MG63 (cell line): Measurements from ENCODE around the gene KCNA10. TPM values are rescaled to one million over a fixed set of nuclear protein-coding genes. Genes with fewer than 3 reads are reported as not detected.
A peak's percentile ranks its signal among the peaks of the same experiment; 100 is the strongest.

Experiments used
- DNase-seq: peaks from one replicate; pipeline ENCODE4 v3.0.0-alpha.2; 2020
- H3K27me3 ChIP-seq: fragments of 250-450 bp; sonication (Bioruptor Pico); 2 replicates; pipeline ENCODE4 v1.5.1; 2020; ENCODE audit warnings: mild to moderate bottlenecking, moderate library complexity
- H3K36me3 ChIP-seq: fragments of 250-450 bp; sonication (Bioruptor Pico); 2 replicates; pipeline ENCODE4 v1.5.1; 2020; ENCODE audit warnings: mild to moderate bottlenecking, moderate library complexity
- H3K4me3 ChIP-seq: fragments of 250-450 bp; sonication (Bioruptor Pico); 2 replicates; pipeline ENCODE4 v1.5.1; 2020; ENCODE audit warnings: mild to moderate bottlenecking, moderate library complexity
- H3K9me3 ChIP-seq: fragments of 250-450 bp; sonication (Bioruptor Pico); 2 replicates; pipeline ENCODE4 v1.5.1; 2020; ENCODE audit warnings: mild to moderate bottlenecking, moderate library complexity
- total RNA-seq: library from RNA; depleted of rRNA; stranded (reverse); fragments of >200 nt; shearing (Covaris generic); gene quantifications from 2 replicates; pipeline ENCODE4 v1.2.3, GENCODE V29; 2014; ENCODE audit warnings: low replicate concordance

Gene KCNA10
- total RNA-seq, 1 experiment from 2014 or later: not detected

DNA sequence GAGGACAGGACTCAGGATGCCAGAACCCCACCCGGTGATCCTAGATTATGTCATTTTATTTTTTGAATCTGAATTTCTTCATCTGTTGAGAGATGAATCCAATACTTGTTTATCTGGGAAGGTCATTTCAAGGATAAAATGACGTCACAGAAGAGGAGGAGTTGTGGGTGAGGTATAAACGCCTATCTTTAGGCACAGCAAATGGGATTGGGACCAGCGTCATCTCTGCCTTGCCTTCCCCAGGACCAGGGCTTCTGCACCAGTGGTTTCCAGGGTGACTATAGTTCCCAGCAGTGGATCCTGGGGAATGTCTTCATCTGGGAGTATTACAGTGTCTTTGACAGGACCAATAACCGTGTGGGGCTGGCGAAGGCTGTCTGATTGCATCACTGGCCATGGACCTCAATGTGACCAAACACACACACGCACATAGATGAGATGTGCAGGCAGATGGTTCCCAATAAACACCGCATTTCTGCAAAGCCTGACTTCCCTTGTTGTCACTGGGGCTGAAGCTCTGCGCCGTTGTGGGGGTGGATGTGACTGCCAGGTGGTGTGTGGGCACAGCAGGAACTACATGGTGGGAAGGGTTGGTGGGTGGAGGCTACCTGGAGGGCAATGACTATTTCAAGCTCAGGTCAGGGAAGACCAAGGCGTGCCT is 28.1 kb downstream of the KCNA10 start:
- Histone ChIP-seq H3K27me3 (no peaks in the 10 kb centered on the region), H3K36me3 (no peaks in the 10 kb centered on the region), H3K9me3 (no peaks in the 10 kb centered on the region), H3K4me3 (no peak overlapping the region)
- DNase-seq: no peak

DNA sequence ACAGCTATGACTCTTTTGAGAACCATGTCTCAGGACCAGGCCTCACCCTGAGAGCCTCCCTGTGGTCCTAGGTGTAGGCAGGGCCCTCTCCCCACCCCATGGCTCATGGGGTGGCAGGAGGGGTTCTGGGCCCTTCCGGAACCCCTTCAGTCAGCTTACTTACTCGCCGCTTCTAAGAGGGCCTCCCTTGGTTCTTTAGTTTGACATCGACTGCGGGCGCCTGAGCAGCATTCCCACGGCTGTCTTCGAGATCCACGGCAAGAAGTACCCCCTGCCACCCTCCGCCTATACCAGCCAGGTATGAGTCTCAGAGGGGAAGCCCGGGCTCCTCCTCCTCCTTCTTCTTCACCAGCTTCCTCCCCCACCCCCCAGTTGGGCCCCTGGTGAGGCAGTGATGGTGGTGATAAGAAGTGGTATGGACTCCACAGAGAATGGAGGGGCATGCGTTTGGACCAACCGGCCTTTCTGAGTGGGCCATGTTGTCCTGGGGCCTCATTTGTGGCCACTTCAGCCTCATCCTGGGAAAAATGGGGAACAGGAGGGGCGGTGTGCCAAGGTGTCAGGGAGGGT is 28.9 kb downstream of the KCNA10 start:
- no peak overlapping the region for H3K4me3 ChIP-seq
- no peaks in the 10 kb centered on the region for H3K27me3 ChIP-seq
- no peak for DNase-seq
- no peaks in the 10 kb centered on the region for H3K36me3 ChIP-seq
- no peaks in the 10 kb centered on the region for H3K9me3 ChIP-seq

GRCh38 chr1:110489406-110489805 is 29.6 kb downstream of the KCNA10 start:
- no peak overlapping the region for H3K4me3 ChIP-seq
- H3K9me3 ChIP-seq: no peaks in the 10 kb centered on the region
- H3K27me3 ChIP-seq: no peaks in the 10 kb centered on the region
- no peaks in the 10 kb centered on the region for H3K36me3 ChIP-seq
- no peak for DNase-seq

DNA sequence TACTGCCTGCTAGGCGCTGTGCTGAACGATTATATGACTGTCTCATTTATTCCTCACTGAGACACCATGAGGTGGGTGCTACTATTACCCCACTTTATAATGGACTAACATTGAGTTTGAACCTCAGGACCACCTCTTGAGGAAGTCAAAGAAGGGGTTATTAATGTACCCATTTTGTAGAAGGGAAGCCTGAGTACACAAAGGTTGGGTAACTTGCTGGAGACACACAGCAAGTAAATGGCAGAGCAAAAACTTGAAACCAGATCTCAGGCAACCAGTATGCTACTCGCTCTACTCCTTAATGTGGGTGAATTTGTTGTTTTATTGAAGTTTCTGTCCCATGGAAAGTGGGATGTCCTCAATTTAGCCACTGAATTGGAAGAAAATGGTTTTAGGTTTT is 30.1 kb downstream of the KCNA10 start:
- H3K9me3 ChIP-seq: no peaks in the 10 kb centered on the region
- H3K4me3 ChIP-seq: no peak overlapping the region
- no peaks in the 10 kb centered on the region for H3K27me3 ChIP-seq
- H3K36me3 ChIP-seq: no peaks in the 10 kb centered on the region
- DNase-seq: no peak

DNA sequence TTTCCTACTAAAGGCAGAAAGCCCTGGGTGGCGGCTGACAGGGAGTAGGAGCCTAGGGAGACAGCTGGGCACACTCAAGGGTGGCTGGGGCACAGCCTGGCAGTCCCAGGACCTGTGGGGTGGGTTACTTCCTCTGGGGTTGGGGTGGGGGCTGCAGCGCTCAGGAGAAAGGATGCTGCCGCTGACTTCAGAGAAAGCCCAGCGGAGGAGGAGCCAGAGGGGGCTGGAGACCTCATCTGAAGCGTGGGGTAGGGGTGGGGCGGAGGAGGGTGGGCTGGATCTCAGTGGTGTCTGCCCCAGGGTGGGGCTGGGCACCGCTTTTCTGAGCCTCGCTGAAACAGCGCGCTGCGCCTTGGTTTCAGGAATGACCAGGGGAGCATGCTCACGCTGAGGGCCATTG is 30.8 kb downstream of the KCNA10 start:
- Histone ChIP-seq H3K4me3 (no peak overlapping the region), H3K36me3 (no peaks in the 10 kb centered on the region), H3K27me3 (no peaks in the 10 kb centered on the region), H3K9me3 (no peaks in the 10 kb centered on the region)
- DNase-seq: no peak

DNA sequence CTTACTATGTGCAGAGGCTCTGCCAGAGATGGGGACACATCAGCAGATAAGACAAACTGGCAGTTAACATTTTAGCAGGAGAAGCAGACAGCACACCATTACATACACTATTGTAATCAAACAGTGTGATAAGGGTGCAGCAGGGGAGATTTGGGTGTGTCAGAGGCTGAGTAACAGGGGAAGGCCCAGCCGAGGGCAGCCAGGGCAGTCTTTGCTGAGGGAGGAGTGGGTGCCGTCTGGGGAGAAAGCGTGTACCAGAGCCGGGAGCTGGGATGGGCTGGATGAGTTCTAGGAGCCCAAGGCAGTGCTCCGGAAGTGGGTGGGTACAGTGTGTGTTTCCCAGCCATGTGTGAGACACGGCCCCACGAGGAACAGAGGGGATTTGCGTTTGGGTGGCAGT is 31.2 kb downstream of the KCNA10 start:
- Histone ChIP-seq H3K9me3 (no peaks in the 10 kb centered on the region), H3K36me3 (no peaks in the 10 kb centered on the region), H3K27me3 (no peaks in the 10 kb centered on the region), H3K4me3 (no peak overlapping the region)
- no peak for DNase-seq

- DNase-seq: no peak
- H3K4me3 ChIP-seq: no peak overlapping the region
- H3K27me3 ChIP-seq: no peaks in the 10 kb centered on the region
- H3K9me3 ChIP-seq: no peaks in the 10 kb centered on the region
- no peaks in the 10 kb centered on the region for H3K36me3 ChIP-seq
These were observed 33.2 kb downstream of the KCNA10 start for GRCh38 chr1:110485725-110486124.

DNA sequence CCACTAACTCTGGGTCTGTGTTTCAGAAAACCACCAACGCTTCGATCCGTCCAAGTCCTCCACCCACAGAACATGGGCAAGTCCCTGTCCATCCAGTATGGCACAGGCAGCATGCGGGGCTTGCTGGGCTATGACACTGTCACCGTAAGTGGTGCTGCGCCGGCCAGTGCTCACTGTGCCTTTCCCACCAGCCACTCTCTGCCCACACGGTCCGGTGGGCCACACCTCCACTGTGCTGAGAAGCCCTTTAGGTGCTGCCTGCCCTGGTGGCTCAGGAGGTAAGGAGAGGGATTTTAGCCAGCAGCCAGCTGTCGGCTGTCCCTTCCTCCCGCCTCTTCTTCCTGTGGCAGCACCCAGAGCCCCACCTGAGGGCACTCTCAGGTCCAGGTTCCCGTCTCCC is 34.2 kb downstream of the KCNA10 start:
- Histone ChIP-seq H3K36me3 (no peaks in the 10 kb centered on the region), H3K9me3 (no peaks in the 10 kb centered on the region), H3K27me3 (no peaks in the 10 kb centered on the region), H3K4me3 (no peak overlapping the region)
- DNase-seq: no peak

GRCh38 chr1:110483308-110483685 is 35.7 kb downstream of the KCNA10 start:
- DNase-seq: no peak
- no peak overlapping the region for H3K4me3 ChIP-seq
- no peaks in the 10 kb centered on the region for H3K9me3 ChIP-seq
- no peaks in the 10 kb centered on the region for H3K27me3 ChIP-seq
- no peaks in the 10 kb centered on the region for H3K36me3 ChIP-seq

- H3K36me3 ChIP-seq: no peaks in the 10 kb centered on the region
- DNase-seq: no peak
- no peaks in the 10 kb centered on the region for H3K27me3 ChIP-seq
- no peaks in the 10 kb centered on the region for H3K9me3 ChIP-seq
- H3K4me3 ChIP-seq: no peak overlapping the region
These were observed 36.2 kb downstream of the KCNA10 start for GRCh38 chr1:110482662-110483307.

DNA sequence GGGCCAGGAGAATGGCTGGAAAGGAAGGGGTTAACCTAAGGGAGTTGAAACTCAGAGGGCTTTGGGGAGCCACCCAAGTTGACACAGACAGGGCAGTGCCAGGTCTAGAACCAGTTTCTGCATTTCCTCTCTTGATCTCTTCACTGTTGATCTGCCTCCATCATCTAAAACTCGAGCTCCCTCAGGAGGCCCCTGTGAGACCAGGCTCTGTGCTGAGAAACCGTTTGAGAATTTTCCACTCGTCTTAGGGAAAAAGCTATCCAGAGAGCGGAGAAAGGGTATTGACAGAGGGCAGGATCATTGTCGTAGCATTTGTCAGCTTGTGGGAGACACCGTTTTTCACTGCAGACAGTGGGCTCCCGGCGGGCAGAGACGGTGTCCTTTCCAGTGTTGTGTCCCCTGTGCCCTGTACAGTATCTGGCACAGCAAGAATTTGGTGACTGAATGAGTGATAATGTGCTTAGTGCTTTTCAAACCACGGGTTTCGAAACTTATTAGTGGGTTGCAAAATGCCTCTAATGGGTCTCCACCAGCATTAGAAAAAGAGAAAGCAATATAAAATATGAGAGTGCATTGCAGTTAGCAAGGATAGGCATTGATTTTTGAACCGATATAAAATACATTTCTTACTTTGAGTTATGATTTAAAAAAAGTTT is 36.9 kb downstream of the KCNA10 start:
- Histone ChIP-seq H3K36me3 (no peaks in the 10 kb centered on the region), H3K9me3 (no peaks in the 10 kb centered on the region), H3K27me3 (no peaks in the 10 kb centered on the region), H3K4me3 (no peak overlapping the region)
- DNase-seq: no peak

DNA sequence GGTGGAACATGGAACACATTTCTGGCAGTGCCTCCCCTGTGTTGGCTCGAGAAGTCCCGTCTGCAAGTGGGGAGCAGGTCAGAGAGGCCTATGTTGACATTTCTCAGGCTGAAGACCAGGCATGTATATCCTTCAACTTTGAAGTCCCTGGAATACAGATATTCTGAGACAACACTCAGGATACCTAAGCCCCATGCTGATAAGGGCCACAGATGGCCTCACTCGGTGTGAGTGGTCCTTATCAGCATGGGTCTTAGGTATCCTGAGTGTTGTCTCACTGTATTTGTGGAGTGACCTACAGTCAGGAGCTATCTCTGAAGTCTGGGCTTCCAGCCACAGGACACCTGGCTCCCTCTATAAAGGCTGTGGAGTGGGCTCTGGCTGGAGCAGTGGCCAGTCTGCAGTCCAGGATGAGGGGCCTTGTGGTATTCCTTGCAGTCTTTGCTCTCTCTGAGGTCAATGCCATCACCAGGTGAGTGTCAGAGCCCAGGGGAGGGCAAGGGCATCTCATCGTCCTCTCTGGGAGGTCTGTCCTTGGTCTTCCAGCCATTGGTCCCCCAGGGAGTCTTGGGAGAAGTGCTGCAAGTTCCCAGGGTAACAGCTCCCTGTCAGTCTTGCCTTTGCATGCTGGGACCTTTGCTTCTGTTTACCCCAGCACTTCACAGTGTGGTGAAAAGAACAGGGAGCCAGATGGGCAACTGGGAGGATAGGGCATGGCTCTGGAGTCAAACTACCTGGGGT is 38.4 kb downstream of the KCNA10 start:
- no peak for DNase-seq

GRCh38 chr1:110478886-110479285 is 40.1 kb downstream of the KCNA10 start:
- H3K9me3 ChIP-seq: no peaks in the 10 kb centered on the region
- no peak overlapping the region for H3K4me3 ChIP-seq
- H3K27me3 ChIP-seq: no peaks in the 10 kb centered on the region
- H3K36me3 ChIP-seq: no peaks in the 10 kb centered on the region
- no peak for DNase-seq

More for the DNA sequence above, 38.4 kb downstream of the KCNA10 start:
- Histone ChIP-seq H3K4me3 (no peak overlapping the region), H3K27me3 (no peaks in the 10 kb centered on the region), H3K9me3 (no peaks in the 10 kb centered on the region), H3K36me3 (no peaks in the 10 kb centered on the region)

DNA sequence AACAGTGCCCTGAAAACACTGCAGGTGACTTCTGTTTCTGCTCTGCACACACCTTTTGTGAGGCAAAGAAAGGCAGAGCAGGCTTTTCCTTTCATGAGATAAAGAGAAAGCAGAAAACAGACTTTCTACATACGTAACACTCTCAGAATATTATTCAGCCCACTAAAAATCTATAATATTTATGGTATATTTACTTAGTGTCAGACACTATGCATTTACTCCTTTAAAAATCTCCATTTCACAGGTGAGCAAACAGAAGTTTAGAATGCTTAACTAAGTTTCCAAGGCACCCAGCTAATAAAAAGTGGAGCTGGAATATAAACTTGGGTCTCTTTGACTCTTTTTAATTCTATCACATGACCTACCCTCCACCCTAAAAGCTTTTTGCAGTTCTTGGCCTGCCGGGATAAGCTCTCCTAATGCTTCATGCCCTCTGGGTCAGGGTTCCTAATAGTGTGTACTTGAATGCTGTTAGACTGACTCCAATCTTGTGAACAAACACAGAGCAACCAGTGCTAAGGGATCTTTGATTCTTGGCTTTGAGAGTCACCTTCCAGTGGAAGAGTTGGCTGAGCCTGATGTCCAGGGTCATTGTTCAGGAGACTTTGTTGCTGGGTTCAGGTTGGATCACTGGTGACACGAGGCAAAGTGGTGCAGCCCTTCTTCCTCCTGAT is 40.9 kb downstream of the KCNA10 start:
- no peaks in the 10 kb centered on the region for H3K36me3 ChIP-seq
- no peak for DNase-seq
- no peak overlapping the region for H3K4me3 ChIP-seq
- H3K9me3 ChIP-seq: no peaks in the 10 kb centered on the region
- H3K27me3 ChIP-seq: no peaks in the 10 kb centered on the region

- Histone ChIP-seq H3K4me3 (no peak overlapping the region), H3K36me3 (no peaks in the 10 kb centered on the region), H3K9me3 (no peaks in the 10 kb centered on the region), H3K27me3 (no peaks in the 10 kb centered on the region)
- DNase-seq: peak; percentile 31
These were observed 41.5 kb downstream of the KCNA10 start for GRCh38 chr1:110477445-110477957.

DNA sequence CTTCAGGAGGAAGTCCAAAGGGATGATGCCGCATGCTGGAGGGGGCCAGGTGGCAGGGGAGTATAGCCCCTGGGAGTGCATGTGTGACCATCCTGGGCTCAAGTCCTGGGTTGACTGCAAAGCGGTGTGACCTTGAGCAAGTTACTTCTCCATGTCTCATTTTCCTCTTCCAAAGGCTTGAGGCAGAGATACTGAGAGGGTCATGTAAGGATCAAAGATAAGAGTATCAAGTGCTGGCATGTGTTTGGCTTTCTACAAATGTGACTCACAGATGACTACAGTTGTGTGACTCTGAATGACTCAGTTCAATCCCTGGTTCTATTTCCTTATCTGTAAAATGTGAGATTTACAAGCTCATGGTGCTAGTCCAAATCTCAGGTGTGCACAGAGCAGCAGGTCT is 41.9 kb downstream of the KCNA10 start:
- H3K27me3 ChIP-seq: no peaks in the 10 kb centered on the region
- H3K9me3 ChIP-seq: no peaks in the 10 kb centered on the region
- no peaks in the 10 kb centered on the region for H3K36me3 ChIP-seq
- DNase-seq: no peak
- no peak overlapping the region for H3K4me3 ChIP-seq
